ENCODE data around the gene CSPG4. TPM values are rescaled to one million over a fixed set of nuclear protein-coding genes. Genes with fewer than 3 reads are reported as not detected.
"Not testable (repeated sequence)": the region's sequence is repeated elsewhere in the genome, so short reads cannot be mapped to it uniquely, and the experiment has no call there.

Gene CSPG4
- total RNA-seq, 6 experiments from 2014 or later: 81.2 to 111 (median 95.7) TPM

- peaks cover 51% of the 10 kb centered on the region for H3K4me1 Mint-ChIP-seq (ENCODE audit: low read depth)
- H3K27me3 Mint-ChIP-seq (ENCODE audit: insufficient read depth): peaks cover 3% of the 10 kb centered on the region
- TF ChIP-seq CTCF (IDR thresholded peaks at IDR 0.05): no peak
- H3K27ac Mint-ChIP-seq: peak overlapping the region; percentile 65; the same call in 1 of the 2 replicates
- no peak overlapping the region for H3K4me3 Mint-ChIP-seq
- no peaks in the 10 kb centered on the region for H3K9me3 Mint-ChIP-seq
- no peak for DNase-seq
- H3K36me3 Mint-ChIP-seq (ENCODE audit: low read depth): no peaks in the 10 kb centered on the region
Observed at GRCh38 chr15:75721480-75721922, 8.9 kb upstream of the CSPG4 start.

- Mint-ChIP-seq H3K4me3 (no peak overlapping the region), H3K27me3 (ENCODE audit: insufficient read depth) (peaks cover 3% of the 10 kb centered on the region), H3K27ac (peak overlapping the region; percentile 22; the same call in 1 of the 2 replicates), H3K4me1 (ENCODE audit: low read depth) (peaks cover 51% of the 10 kb centered on the region), H3K36me3 (ENCODE audit: low read depth) (no peaks in the 10 kb centered on the region), H3K9me3 (no peaks in the 10 kb centered on the region)
- DNase-seq: peak; percentile 27
- TF ChIP-seq CTCF (IDR thresholded peaks at IDR 0.05): peak; percentile 53
Observed at GRCh38 chr15:75720787-75721479, 8.3 kb upstream of the CSPG4 start.

- no peak for DNase-seq
- Mint-ChIP-seq H3K36me3 (ENCODE audit: low read depth) (no peaks in the 10 kb centered on the region), H3K27me3 (ENCODE audit: insufficient read depth) (peaks cover 3% of the 10 kb centered on the region), H3K4me1 (ENCODE audit: low read depth) (peaks cover 51% of the 10 kb centered on the region), H3K4me3 (no peak overlapping the region), H3K9me3 (no peaks in the 10 kb centered on the region), H3K27ac (no peak overlapping the region)
- TF ChIP-seq CTCF (IDR thresholded peaks at IDR 0.05): no peak
Observed at GRCh38 chr15:75720297-75720696, 7.6 kb upstream of the CSPG4 start.

- Mint-ChIP-seq H3K27me3 (ENCODE audit: insufficient read depth) (peaks cover 3% of the 10 kb centered on the region), H3K4me3 (0 out of 2 replicates have a peak overlapping the region, but pooled peaks have one; percentile 14), H3K27ac (peak overlapping the region; percentile 67), H3K4me1 (ENCODE audit: low read depth) (peaks cover 47% of the 10 kb centered on the region), H3K9me3 (no peaks in the 10 kb centered on the region), H3K36me3 (ENCODE audit: low read depth) (no peaks in the 10 kb centered on the region)
- TF ChIP-seq CTCF (IDR thresholded peaks at IDR 0.05): no peak
- peak; percentile 89 for DNase-seq
Observed at GRCh38 chr15:75718328-75718727, 5.7 kb upstream of the CSPG4 start.

- not testable (repeated sequence) for H3K27ac Mint-ChIP-seq; H3K27me3 Mint-ChIP-seq (ENCODE audit: insufficient read depth); H3K36me3 Mint-ChIP-seq (ENCODE audit: low read depth); H3K9me3 Mint-ChIP-seq; H3K4me3 Mint-ChIP-seq; DNase-seq
- peaks cover 48% of the 10 kb centered on the region for H3K4me1 Mint-ChIP-seq (ENCODE audit: low read depth)
Observed at GRCh38 chr15:75717001-75717400, 4.4 kb upstream of the CSPG4 start.

GRCh38 chr15:75716249-75716950, 3.8 kb upstream of the CSPG4 start:
- H3K27ac Mint-ChIP-seq; H3K9me3 Mint-ChIP-seq; DNase-seq; H3K4me3 Mint-ChIP-seq; H3K27me3 Mint-ChIP-seq (ENCODE audit: insufficient read depth); H3K36me3 Mint-ChIP-seq (ENCODE audit: low read depth): not testable (repeated sequence)
- H3K4me1 Mint-ChIP-seq (ENCODE audit: low read depth): peaks cover 53% of the 10 kb centered on the region

GRCh38 chr15:75715312-75715832, 2.7 kb upstream of the CSPG4 start:
- H3K36me3 Mint-ChIP-seq (ENCODE audit: low read depth); H3K27ac Mint-ChIP-seq; DNase-seq; H3K4me3 Mint-ChIP-seq; H3K9me3 Mint-ChIP-seq; H3K27me3 Mint-ChIP-seq (ENCODE audit: insufficient read depth): not testable (repeated sequence)
- peaks cover 46% of the 10 kb centered on the region for H3K4me1 Mint-ChIP-seq (ENCODE audit: low read depth)
